SK-N-MC (cell line): ENCODE measurements around the gene ZNF536.
"Not testable (repeated sequence)": the region's sequence is repeated elsewhere in the genome, so short reads cannot be mapped to it uniquely, and the experiment has no call there.

Experiments used
- DNase-seq: peaks from one replicate; pipeline ENCODE4 v3.0.0-alpha.2; 2011; ENCODE audit warnings: low read depth, low spot score
- H3K27ac ChIP-seq: fragments of 200-600 bp; sonication (generic); 2 replicates; pipeline ENCODE4 v1.5.1; 2016; ENCODE audit warnings: mixed run types
- H3K36me3 ChIP-seq: fragments of 200-600 bp; sonication (generic); 2 replicates; pipeline ENCODE4 v1.6.1; 2017; ENCODE audit warnings: antibody characterized with exemption, low read length, mixed read lengths; ENCODE audit not compliant: insufficient read depth
- H3K4me3 ChIP-seq: fragments of 200-600 bp; sonication (generic); 2 replicates; pipeline ENCODE4 v1.5.1; 2016
- H3K9ac ChIP-seq: fragments of 200-600 bp; sonication (generic); 2 replicates; pipeline ENCODE4 v1.8.0; 2017; ENCODE audit warnings: mixed run types, mixed read lengths; ENCODE audit not compliant: insufficient read length
- H3K9me3 ChIP-seq: fragments of 200-600 bp; sonication (generic); 2 replicates; pipeline ENCODE4 v1.6.1; 2017; ENCODE audit warnings: low read depth, mild to moderate bottlenecking, antibody characterized with exemption, low read length, moderate library complexity, mixed read lengths
- EZH2 ChIP-seq: fragments of 200-600 bp; sonication (generic); IDR thresholded peaks from one replicate; pipeline ENCODE4 v1.6.1; 2017; ENCODE audit warnings: antibody characterized with exemption
- FOXP2 ChIP-seq: optimal IDR thresholded peaks from 2 replicates; pipeline ENCODE3; 2011; ENCODE audit warnings: mild to moderate bottlenecking, moderate library complexity; ENCODE audit not compliant: insufficient read depth; ENCODE audit errors: extremely low read length, control extremely low read depth
- POLR2AphosphoS5 ChIP-seq: IDR thresholded peaks from 2 replicates; pipeline ENCODE4 v1.6.1; 2012; ENCODE audit warnings: mild to moderate bottlenecking, low read depth, low read length, borderline replicate concordance

Gene ZNF536

GRCh38 chr19:30490760-30491159, 118.6 kb downstream of the ZNF536 start:
- Histone ChIP-seq H3K9me3 (no peaks in the 10 kb centered on the region), H3K4me3 (no peak overlapping the region), H3K36me3 (no peaks in the 10 kb centered on the region), H3K27ac (no peak overlapping the region), H3K9ac (no peak overlapping the region)
- no peak for TF ChIP-seq POLR2AphosphoS5
- no peak for DNase-seq

- no peak overlapping the region for H3K4me3 ChIP-seq
- no peaks in the 10 kb centered on the region for H3K9me3 ChIP-seq
- H3K27ac ChIP-seq = no peak overlapping the region
- no peak for TF ChIP-seq EZH2
- TF ChIP-seq POLR2AphosphoS5 = no peak
- TF ChIP-seq FOXP2 = no peak
- DNase-seq = no peak
- no peak overlapping the region for H3K9ac ChIP-seq
- H3K36me3 ChIP-seq = no peaks in the 10 kb centered on the region
Observed at GRCh38 chr19:30492586-30493270, 120.5 kb downstream of the ZNF536 start.

- DNase-seq = no peak
- Histone ChIP-seq H3K27ac (no peak overlapping the region), H3K9ac (no peak overlapping the region), H3K9me3 (no peaks in the 10 kb centered on the region), H3K4me3 (no peak overlapping the region), H3K36me3 (no peaks in the 10 kb centered on the region)
- TF ChIP-seq EZH2 (no peak), POLR2AphosphoS5 (no peak), FOXP2 (no peak)
Observed at GRCh38 chr19:30497034-30497433, 124.8 kb downstream of the ZNF536 start.

GRCh38 chr19:30498085-30498484, 125.9 kb downstream of the ZNF536 start:
- DNase-seq, H3K4me3 ChIP-seq, H3K9ac ChIP-seq, H3K9me3 ChIP-seq, H3K36me3 ChIP-seq, H3K27ac ChIP-seq: not testable (repeated sequence)

- Histone ChIP-seq H3K9me3 (no peaks in the 10 kb centered on the region), H3K27ac (no peak overlapping the region), H3K9ac (no peak overlapping the region), H3K36me3 (no peaks in the 10 kb centered on the region), H3K4me3 (no peak overlapping the region)
- no peak for TF ChIP-seq FOXP2
- no peak for TF ChIP-seq POLR2AphosphoS5
- TF ChIP-seq EZH2 = no peak
- no peak for DNase-seq
Observed at GRCh38 chr19:30498707-30499106, 126.5 kb downstream of the ZNF536 start.

GRCh38 chr19:30504272-30504671, 132.1 kb downstream of the ZNF536 start:
- H3K36me3 ChIP-seq = no peaks in the 10 kb centered on the region
- H3K9me3 ChIP-seq = no peaks in the 10 kb centered on the region
- no peak overlapping the region for H3K9ac ChIP-seq
- DNase-seq = no peak
- H3K4me3 ChIP-seq = no peak overlapping the region
- TF ChIP-seq FOXP2 (no peak), POLR2AphosphoS5 (no peak), EZH2 (no peak)
- H3K27ac ChIP-seq = no peak overlapping the region

- no peaks in the 10 kb centered on the region for H3K36me3 ChIP-seq
- H3K27ac ChIP-seq = no peak overlapping the region
- no peaks in the 10 kb centered on the region for H3K9me3 ChIP-seq
- DNase-seq = peak; percentile 65
- no peak overlapping the region for H3K4me3 ChIP-seq
- TF ChIP-seq POLR2AphosphoS5 (no peak), FOXP2 (no peak)
- no peak overlapping the region for H3K9ac ChIP-seq
Observed at GRCh38 chr19:30512176-30513081, 140.2 kb downstream of the ZNF536 start.

GRCh38 chr19:30513082-30513411, 140.9 kb downstream of the ZNF536 start:
- Histone ChIP-seq H3K9me3 (no peaks in the 10 kb centered on the region), H3K27ac (no peak overlapping the region), H3K4me3 (no peak overlapping the region), H3K36me3 (no peaks in the 10 kb centered on the region), H3K9ac (no peak overlapping the region)
- DNase-seq = no peak
- no peak for TF ChIP-seq POLR2AphosphoS5
- no peak for TF ChIP-seq EZH2
- no peak for TF ChIP-seq FOXP2

- no peaks in the 10 kb centered on the region for H3K36me3 ChIP-seq
- no peak overlapping the region for H3K9ac ChIP-seq
- TF ChIP-seq POLR2AphosphoS5 (no peak), EZH2 (no peak), FOXP2 (no peak)
- H3K9me3 ChIP-seq = no peaks in the 10 kb centered on the region
- H3K4me3 ChIP-seq = no peak overlapping the region
- no peak overlapping the region for H3K27ac ChIP-seq
- DNase-seq = no peak
Observed at GRCh38 chr19:30516111-30516510, 143.9 kb downstream of the ZNF536 start.
